ENCODE data around the gene TOGARAM2.

The TOGARAM2 gene

GRCh38 chr2:29023188-29023587 lies 42.1 kb downstream of the TOGARAM2 start:
- TF ChIP-seq CTCF (IDR thresholded peaks at IDR 0.05; ENCODE audit: control extremely low read depth, extremely low read depth, low read depth, missing control alignments), result no peak
- no peak for DNase-seq (ENCODE audit: extremely low spot score)
- POLR2A ChIA-PET, result no interaction called here
- CTCF ChIA-PET, result no interaction called here

- ChIA-PET POLR2A (no interaction called here), CTCF (interaction anchor here (1.3 to 1.7 kb wide), 2 partner anchors 17 to 26 kb away, joined by 3 to 4 read pairs; no protein-coding TSS in a partner anchor)
- no peak for DNase-seq (ENCODE audit: extremely low spot score)
- no peak for TF ChIP-seq CTCF (IDR thresholded peaks at IDR 0.05; ENCODE audit: control extremely low read depth, extremely low read depth, low read depth, missing control alignments)
Measured at GRCh38 chr2:29024882-29025430, 43.9 kb downstream of the TOGARAM2 start.

- POLR2A ChIA-PET, result no interaction called here
- no peak for DNase-seq (ENCODE audit: extremely low spot score)
- CTCF ChIA-PET, result interaction anchor here (1.2 to 1.7 kb wide), 4 partner anchors 12 to 51 kb away, joined by 3 to 4 read pairs (median 3); no protein-coding TSS in a partner anchor
- no peak for TF ChIP-seq CTCF (IDR thresholded peaks at IDR 0.05; ENCODE audit: control extremely low read depth, extremely low read depth, low read depth, missing control alignments)
Measured at GRCh38 chr2:29025711-29026110, 44.6 kb downstream of the TOGARAM2 start.

- no peak for DNase-seq (ENCODE audit: extremely low spot score)
- POLR2A ChIA-PET, result no interaction called here
- CTCF ChIA-PET, result no interaction called here
- TF ChIP-seq CTCF (IDR thresholded peaks at IDR 0.05; ENCODE audit: control extremely low read depth, extremely low read depth, low read depth, missing control alignments), result no peak
Measured at GRCh38 chr2:29031046-29031445, 49.9 kb downstream of the TOGARAM2 start.

- POLR2A ChIA-PET, result no interaction called here
- CTCF ChIA-PET, result no interaction called here
Measured at GRCh38 chr2:29032189-29032588, 51.1 kb downstream of the TOGARAM2 start.

GRCh38 chr2:29033172-29033571 lies 52.1 kb downstream of the TOGARAM2 start:
- POLR2A ChIA-PET, result no interaction called here
- CTCF ChIA-PET, result no interaction called here
- no peak for TF ChIP-seq CTCF (IDR thresholded peaks at IDR 0.05; ENCODE audit: control extremely low read depth, extremely low read depth, low read depth, missing control alignments)
- no peak for DNase-seq (ENCODE audit: extremely low spot score)

More at GRCh38 chr2:29032189-29032588, 51.1 kb downstream of the TOGARAM2 start:
- no peak for DNase-seq (ENCODE audit: extremely low spot score)
- TF ChIP-seq CTCF (IDR thresholded peaks at IDR 0.05; ENCODE audit: control extremely low read depth, extremely low read depth, low read depth, missing control alignments), result no peak
